H9 (cell line): Measurements from ENCODE around the gene CTNNA3. TPM values are rescaled to one million over a fixed set of nuclear protein-coding genes. Genes with fewer than 3 reads are reported as not detected.

Source experiments
- DNase-seq: peaks from one replicate; pipeline ENCODE4 v3.0.0-alpha.2; 2017
- H2AFZ ChIP-seq: one replicate; pipeline ENCODE4 v1.6.1; 2013; ENCODE audit warnings: mild to moderate bottlenecking, low read length, control low read depth, moderate library complexity
- H2AK5ac ChIP-seq: 2 replicates; pipeline ENCODE4 v1.6.1; 2013; ENCODE audit warnings: low read length, control low read depth, mixed read lengths; ENCODE audit not compliant: insufficient read length
- H2BK120ac ChIP-seq: one replicate; pipeline ENCODE4 v1.6.1; 2013; ENCODE audit warnings: low read depth, mild to moderate bottlenecking, low read length, control low read depth, inconsistent platforms; ENCODE audit not compliant: poor library complexity, severe bottlenecking
- H2BK12ac ChIP-seq: 2 replicates; pipeline ENCODE4 v1.6.1; 2013; ENCODE audit warnings: low read length, control low read depth, mixed read lengths, low read depth; ENCODE audit not compliant: insufficient read length
- H2BK15ac ChIP-seq: 2 replicates; pipeline ENCODE4 v1.6.1; 2013; ENCODE audit warnings: low read depth, low read length, control low read depth
- H2BK20ac ChIP-seq: one replicate; pipeline ENCODE4 v1.6.1; 2013; ENCODE audit warnings: low read depth, mild to moderate bottlenecking, low read length, control low read depth, inconsistent platforms; ENCODE audit not compliant: poor library complexity, severe bottlenecking
- H2BK5ac ChIP-seq: 2 replicates; pipeline ENCODE4 v1.6.1; 2013; ENCODE audit warnings: low read length, control low read depth, mixed read lengths; ENCODE audit not compliant: insufficient read length
- H3K14ac ChIP-seq: 2 replicates; pipeline ENCODE4 v1.6.1; 2013; ENCODE audit warnings: low read length, control low read depth; ENCODE audit not compliant: insufficient read depth
- H3K18ac ChIP-seq: 2 replicates; pipeline ENCODE4 v1.6.1; 2013; ENCODE audit warnings: low read depth, mild to moderate bottlenecking, mixed read lengths, low read length, control low read depth; ENCODE audit not compliant: insufficient read length
- H3K23ac ChIP-seq: 2 replicates; pipeline ENCODE4 v1.6.1; 2013; ENCODE audit warnings: low read length, control low read depth, mixed read lengths, low read depth; ENCODE audit not compliant: insufficient read length
- H3K23me2 ChIP-seq: 2 replicates; pipeline ENCODE4 v1.6.1; 2013; ENCODE audit warnings: low read depth, mild to moderate bottlenecking, mixed read lengths, low read length, control low read depth; ENCODE audit not compliant: insufficient read length, poor library complexity, severe bottlenecking
- H3K27ac ChIP-seq: 2 replicates; pipeline ENCODE4 v1.5.1; 2013; ENCODE audit warnings: low read length, control low read depth, mixed read lengths, low read depth; ENCODE audit not compliant: insufficient read length
- H3K27me3 ChIP-seq: 2 replicates; pipeline ENCODE4 v1.6.1; 2013; ENCODE audit warnings: low read length, control low read depth, inconsistent platforms; ENCODE audit not compliant: insufficient read depth
- H3K4ac ChIP-seq: 2 replicates; pipeline ENCODE4 v1.6.1; 2013; ENCODE audit warnings: low read depth, mild to moderate bottlenecking, control low read depth, inconsistent platforms, low read length, moderate library complexity
- H3K4me1 ChIP-seq: 2 replicates; pipeline ENCODE4 v1.6.1; 2013; ENCODE audit warnings: low read length, control low read depth, inconsistent platforms; ENCODE audit not compliant: insufficient read depth
- H3K4me2 ChIP-seq: 2 replicates; pipeline ENCODE4 v1.6.1; 2013; ENCODE audit warnings: low read length, control low read depth, mixed read lengths; ENCODE audit not compliant: insufficient read length, insufficient read depth
- H3K56ac ChIP-seq: 2 replicates; pipeline ENCODE4 v1.6.1; 2013; ENCODE audit warnings: low read depth, mild to moderate bottlenecking, mixed read lengths, low read length, control low read depth; ENCODE audit not compliant: insufficient read length
- H3K79me1 ChIP-seq: 2 replicates; pipeline ENCODE4 v1.6.1; 2013; ENCODE audit warnings: low read depth, mild to moderate bottlenecking, moderate library complexity, low read length, control low read depth, inconsistent platforms; ENCODE audit not compliant: insufficient read depth, poor library complexity, severe bottlenecking
- H3K79me2 ChIP-seq: 2 replicates; pipeline ENCODE4 v1.6.1; 2013; ENCODE audit warnings: low read length, control low read depth, inconsistent platforms; ENCODE audit not compliant: insufficient read depth
- H3K9ac ChIP-seq: 2 replicates; pipeline ENCODE4 v1.6.1; 2013; ENCODE audit warnings: low read length, control low read depth, mixed read lengths; ENCODE audit not compliant: insufficient read length; ENCODE audit errors: extremely low read depth
- H3K9me3 ChIP-seq: one replicate; pipeline ENCODE4 v1.6.1; 2013; ENCODE audit warnings: low read depth, low read length, inconsistent platforms; ENCODE audit not compliant: control insufficient read depth
- H3T11ph ChIP-seq: one replicate; pipeline ENCODE4 v1.6.1; 2013; ENCODE audit warnings: mild to moderate bottlenecking, low read length, control low read depth, inconsistent platforms
- H4K20me1 ChIP-seq: one replicate; pipeline ENCODE4 v1.6.1; 2013; ENCODE audit not compliant: control insufficient read depth, insufficient read length, insufficient read depth
- H4K5ac ChIP-seq: 2 replicates; pipeline ENCODE4 v1.6.1; 2013; ENCODE audit warnings: low read depth, mild to moderate bottlenecking, mixed read lengths, low read length, control low read depth; ENCODE audit not compliant: insufficient read length
- H4K8ac ChIP-seq: replicated peaks from 2 replicates; pipeline ENCODE4 v1.6.1; 2013; ENCODE audit warnings: low read length, control low read depth, mixed read lengths, low read depth; ENCODE audit not compliant: insufficient read length
- H4K91ac ChIP-seq: 2 replicates; pipeline ENCODE4 v1.6.1; 2013; ENCODE audit warnings: low read depth, mild to moderate bottlenecking, moderate library complexity, mixed read lengths, low read length, control low read depth; ENCODE audit not compliant: insufficient read length
- H3K27ac Mint-ChIP-seq, 3 experiments: 2 replicates in 2 of 3; 3 replicates in 1 of 3; pipeline ENCODE4 v1.8.0; 2020 to 2021; ENCODE audit warnings: mixed read lengths in 3 of 3, mild to moderate bottlenecking in 1 of 3, moderate library complexity in 1 of 3
- H3K27me3 Mint-ChIP-seq: 2 replicates; pipeline ENCODE4 v1.8.0; 2021; ENCODE audit warnings: low read depth, mild to moderate bottlenecking, moderate library complexity, mixed read lengths
- H3K36me3 Mint-ChIP-seq, 3 experiments: 2 replicates in 2 of 3; 3 replicates in 1 of 3; pipeline ENCODE4 v1.8.0; 2020 to 2021; ENCODE audit warnings: low read depth in 3 of 3, mixed read lengths in 3 of 3; ENCODE audit not compliant: insufficient read depth in 1 of 3
- H3K4me1 Mint-ChIP-seq, 2 experiments: 2 replicates each; pipeline ENCODE4 v1.8.0; 2020; ENCODE audit warnings: mixed read lengths in 2 of 2
- H3K4me3 Mint-ChIP-seq, 2 experiments: 2 replicates in 1 of 2; 3 replicates in 1 of 2; pipeline ENCODE4 v1.8.0; 2020 to 2021; ENCODE audit warnings: mild to moderate bottlenecking in 2 of 2, mixed read lengths in 2 of 2, moderate library complexity in 1 of 2
- H3K9me3 Mint-ChIP-seq, 2 experiments: 2 replicates in 1 of 2; 3 replicates in 1 of 2; pipeline ENCODE4 v1.8.0; 2020; ENCODE audit warnings: mild to moderate bottlenecking in 2 of 2, mixed read lengths in 2 of 2, moderate library complexity in 1 of 2
- WGBS: extraction: QIAGEN DNeasy Blood & Tissue Kit; methylation state at CpG from one replicate; pipeline ENCODE4 v1.1.7; 2013; ENCODE audit warnings: missing lambda C conversion rate, low lambda C conversion rate, mixed read lengths; ENCODE audit not compliant: insufficient read length; ENCODE audit errors: extremely low coverage; 5-methylcytosine and 5-hydroxymethylcytosine counted together
- total RNA-seq: library from RNA; stranded (reverse); gene quantifications from 2 replicates; pipeline ENCODE4 v1.2.1, GENCODE V29; 2021
- TF ChIP-seq, protein P1 (sequence below): fragments of 200-600 bp; sonication (generic); conservative IDR thresholded peaks from 3 replicates; pipeline ENCODE4 v1.8.0; 2021; ENCODE audit warnings: antibody characterized with exemption, mild to moderate bottlenecking

CTNNA3 gene
- total RNA-seq, 1 experiment from 2014 or later, result 3.3 TPM

DNA sequence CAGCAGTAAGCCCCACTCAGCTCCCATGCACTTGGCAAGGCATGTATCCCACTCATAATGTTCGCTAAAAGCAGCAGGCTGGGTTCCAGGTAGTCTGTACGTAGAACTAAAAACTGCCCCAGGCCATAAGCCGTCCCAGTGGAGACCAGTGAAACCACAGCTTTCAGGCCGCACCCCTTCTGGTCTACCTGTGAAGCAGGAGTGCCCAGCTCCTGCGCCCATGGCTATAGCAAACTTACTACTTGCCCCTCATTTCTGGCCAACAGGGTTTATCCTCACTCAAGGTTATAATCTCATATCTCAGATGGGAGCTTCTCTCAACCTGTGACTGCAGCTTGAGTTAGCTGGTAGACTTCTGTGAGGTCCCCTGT is 1108.3 kb downstream of the CTNNA3 start:
- H3K4me1 Mint-ChIP-seq, result peaks cover 2 to 7% of the 10 kb centered on the region in 2 experiments; a peak in 2 of 4 replicates
- H3K4ac ChIP-seq, result no peak overlapping the region

More for the DNA sequence above, 1108.3 kb downstream of the CTNNA3 start:
- Histone ChIP-seq H4K5ac (no peak overlapping the region), H3K18ac (no peak overlapping the region), H3K79me1 (no peaks in the 10 kb centered on the region), H2BK5ac (no peak overlapping the region), H4K20me1 (no peaks in the 10 kb centered on the region), H4K91ac (no peak overlapping the region), H3K9ac (no peak overlapping the region), H2BK15ac (no peak overlapping the region), H3K14ac (no peak overlapping the region), H2BK20ac (no peak overlapping the region), H2BK120ac (no peak overlapping the region), H2AK5ac (no peak overlapping the region), H3K27me3 (no peaks in the 10 kb centered on the region), H3K56ac (no peak overlapping the region), H4K8ac (no peak overlapping the region), H3K9me3 (no peaks in the 10 kb centered on the region), H2AFZ (no peak overlapping the region), H3K23me2 (no peaks in the 10 kb centered on the region), H3K79me2 (no peaks in the 10 kb centered on the region), H3K27ac (no peak overlapping the region), H3K4me1 (no peaks in the 10 kb centered on the region; the same call in 1 of the 2 replicates), H2BK12ac (no peak overlapping the region), H3K4me2 (no peak overlapping the region), H3K23ac (no peak overlapping the region), H3T11ph (no peak overlapping the region)
- Mint-ChIP-seq H3K9me3 (no peaks in the 10 kb centered on the region), H3K27ac (no peak overlapping the region; a peak in 1 of 7 replicates), H3K27me3 (no peaks in the 10 kb centered on the region), H3K4me3 (no peak overlapping the region), H3K36me3 (no peaks in the 10 kb centered on the region; a peak in 1 of 7 replicates)
- WGBS, result no CpG with 5 or more reads among the region's 5 CpGs
- TF ChIP-seq, protein P1, sequence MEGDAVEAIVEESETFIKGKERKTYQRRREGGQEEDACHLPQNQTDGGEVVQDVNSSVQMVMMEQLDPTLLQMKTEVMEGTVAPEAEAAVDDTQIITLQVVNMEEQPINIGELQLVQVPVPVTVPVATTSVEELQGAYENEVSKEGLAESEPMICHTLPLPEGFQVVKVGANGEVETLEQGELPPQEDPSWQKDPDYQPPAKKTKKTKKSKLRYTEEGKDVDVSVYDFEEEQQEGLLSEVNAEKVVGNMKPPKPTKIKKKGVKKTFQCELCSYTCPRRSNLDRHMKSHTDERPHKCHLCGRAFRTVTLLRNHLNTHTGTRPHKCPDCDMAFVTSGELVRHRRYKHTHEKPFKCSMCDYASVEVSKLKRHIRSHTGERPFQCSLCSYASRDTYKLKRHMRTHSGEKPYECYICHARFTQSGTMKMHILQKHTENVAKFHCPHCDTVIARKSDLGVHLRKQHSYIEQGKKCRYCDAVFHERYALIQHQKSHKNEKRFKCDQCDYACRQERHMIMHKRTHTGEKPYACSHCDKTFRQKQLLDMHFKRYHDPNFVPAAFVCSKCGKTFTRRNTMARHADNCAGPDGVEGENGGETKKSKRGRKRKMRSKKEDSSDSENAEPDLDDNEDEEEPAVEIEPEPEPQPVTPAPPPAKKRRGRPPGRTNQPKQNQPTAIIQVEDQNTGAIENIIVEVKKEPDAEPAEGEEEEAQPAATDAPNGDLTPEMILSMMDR, result no peak
- no peak for DNase-seq
